Smooth muscle cell of trachea (primary cell): ENCODE results near the gene PHF10. TPM values are rescaled to one million over a fixed set of nuclear protein-coding genes. Genes with fewer than 3 reads are reported as not detected.

Experiments used
- total RNA-seq: library from RNA; depleted of rRNA; stranded (reverse); fragments of >200 nt; gene quantifications from 2 replicates; pipeline ENCODE4 v1.2.1, GENCODE V29; 2014

PHF10 gene
- 9.6 and 12.9 TPM in 2 replicates for total RNA-seq

GRCh38 chr6:169724494-169725124 lies at the start of gene PHF10:
TSS of gene PHF10 (minus strand) at chr6:169724500. CDS start at chr6:169723931, 569 bp downstream.

GRCh38 chr6:169751242-169752073 lies 27.2 kb upstream of the PHF10 start, which contains the start of the genes DYNLT2 and ERMARD:
TSS of gene DYNLT2 (minus strand) at chr6:169751572. CDS start at chr6:169751458, 114 bp downstream.
TSS of gene ERMARD (plus strand) at chr6:169751622. CDS start at chr6:169751658, 36 bp downstream.

GRCh38 chr6:169701954-169702839 lies 22.1 kb downstream of the PHF10 start, which contains the start of the genes C6orf120 and WDR27:
TSS of gene C6orf120 (plus strand) at chr6:169702126. CDS start at chr6:169702460, 334 bp downstream.
TSS of gene WDR27 (minus strand) at chr6:169702029. CDS start at chr6:169689005, 13,024 bp downstream.

Other genes starting within 250 kb of the PHF10 start
- gene WDR27, start 22.5 kb downstream of the PHF10 start, total RNA-seq: 23.3 and 29.7 TPM in 2 replicates
- 54.3 and 60.0 TPM in 2 replicates for gene C6orf120, start 22.4 kb downstream of the PHF10 start, total RNA-seq
- 0.99 and 1.5 TPM in 2 replicates for gene DYNLT2, start 27.1 kb upstream of the PHF10 start, total RNA-seq
- gene ERMARD, start 27.1 kb upstream of the PHF10 start, total RNA-seq: 22.8 and 29.8 TPM in 2 replicates